Mammary epithelial cell (primary cell): Measurements from ENCODE around the gene WFDC6.

Source experiments
- EZH2 ChIP-seq: IDR thresholded peaks from 2 replicates; pipeline ENCODE4 v1.6.1; 2012; ENCODE audit warnings: low read length, inconsistent platforms, borderline replicate concordance
- TF ChIP-seq, protein P1 (sequence below), 2 donors: IDR thresholded peaks in 1 of 2; conservative IDR thresholded peaks in 1 of 2; 2 replicates each; pipeline ENCODE4 v1.5.1; 2011 to 2012; ENCODE audit warnings: inconsistent platforms in 2 of 2, low read length in 2 of 2, mild to moderate bottlenecking in 2 of 2, control low read depth in 1 of 2, low read depth in 1 of 2; ENCODE audit not compliant: insufficient read depth in 1 of 2; ENCODE audit errors: extremely low read depth in 1 of 2

DNA sequence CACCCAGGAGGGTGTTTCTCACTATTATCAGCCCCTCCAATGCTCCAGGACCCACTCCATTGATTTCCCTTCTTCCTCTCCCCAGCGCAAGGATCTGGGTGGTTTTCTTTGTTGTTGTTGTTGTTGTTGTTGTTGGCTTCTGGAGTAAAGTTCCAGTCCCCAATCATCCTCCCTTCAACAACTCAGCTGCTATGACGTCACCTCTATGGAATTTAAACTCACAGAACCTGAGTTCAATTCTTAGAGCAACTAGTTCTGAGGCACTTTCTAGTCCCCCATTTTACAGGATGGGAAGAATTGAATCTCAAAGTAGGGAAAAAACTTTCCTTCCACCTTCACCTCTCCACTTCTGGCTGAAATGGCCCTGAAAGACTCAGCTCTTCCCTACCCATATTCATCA, 49.5 kb upstream of the WFDC6 start:
- TF ChIP-seq EZH2: no peak
- TF ChIP-seq, protein P1, sequence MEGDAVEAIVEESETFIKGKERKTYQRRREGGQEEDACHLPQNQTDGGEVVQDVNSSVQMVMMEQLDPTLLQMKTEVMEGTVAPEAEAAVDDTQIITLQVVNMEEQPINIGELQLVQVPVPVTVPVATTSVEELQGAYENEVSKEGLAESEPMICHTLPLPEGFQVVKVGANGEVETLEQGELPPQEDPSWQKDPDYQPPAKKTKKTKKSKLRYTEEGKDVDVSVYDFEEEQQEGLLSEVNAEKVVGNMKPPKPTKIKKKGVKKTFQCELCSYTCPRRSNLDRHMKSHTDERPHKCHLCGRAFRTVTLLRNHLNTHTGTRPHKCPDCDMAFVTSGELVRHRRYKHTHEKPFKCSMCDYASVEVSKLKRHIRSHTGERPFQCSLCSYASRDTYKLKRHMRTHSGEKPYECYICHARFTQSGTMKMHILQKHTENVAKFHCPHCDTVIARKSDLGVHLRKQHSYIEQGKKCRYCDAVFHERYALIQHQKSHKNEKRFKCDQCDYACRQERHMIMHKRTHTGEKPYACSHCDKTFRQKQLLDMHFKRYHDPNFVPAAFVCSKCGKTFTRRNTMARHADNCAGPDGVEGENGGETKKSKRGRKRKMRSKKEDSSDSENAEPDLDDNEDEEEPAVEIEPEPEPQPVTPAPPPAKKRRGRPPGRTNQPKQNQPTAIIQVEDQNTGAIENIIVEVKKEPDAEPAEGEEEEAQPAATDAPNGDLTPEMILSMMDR (conservative IDR thresholded peaks at IDR 0.05 in 1 of 2, IDR thresholded peaks at IDR 0.05 in 1 of 2; ENCODE audit: extremely low read depth in 1 of 2, insufficient read depth in 1 of 2, low read depth in 1 of 2, low read length in 2 of 2): no peak
